GM23338 (cell line): Measurements from ENCODE around the gene RUNX1. TPM values are rescaled to one million over a fixed set of nuclear protein-coding genes. Genes with fewer than 3 reads are reported as not detected.

Experiments used
- ATAC-seq: fragments of 200-7000 bp; cut with Tn5 transposase; 3 replicates; pipeline ENCODE4 v1.9.1; 2020
- DNase-seq: peaks from one replicate; pipeline ENCODE4 v3.0.0-alpha.2; 2015; ENCODE audit warnings: low spot score
- H2AFZ ChIP-seq: fragments of 200-600 bp; sonication (generic); 2 replicates; pipeline ENCODE4 v1.8.0; 2016; ENCODE audit warnings: antibody characterized with exemption, mild to moderate bottlenecking, moderate library complexity
- H3F3A ChIP-seq: fragments of 200-600 bp; sonication (generic); replicated peaks from 2 replicates; pipeline ENCODE4 v1.8.0; 2017; ENCODE audit warnings: antibody characterized with exemption, mixed run types, low read depth
- H3K27ac ChIP-seq: fragments of 200-600 bp; sonication (generic); 2 replicates; pipeline ENCODE4 v1.6.1; 2016; ENCODE audit warnings: low read depth
- H3K27me3 ChIP-seq: fragments of 200-600 bp; sonication (generic); 2 replicates; pipeline ENCODE4 v1.8.0; 2016; ENCODE audit warnings: mild to moderate bottlenecking, mixed run types, moderate library complexity; ENCODE audit not compliant: insufficient read depth
- H3K36me3 ChIP-seq: fragments of 200-600 bp; sonication (generic); 2 replicates; pipeline ENCODE4 v1.8.0; 2016; ENCODE audit warnings: mild to moderate bottlenecking; ENCODE audit not compliant: insufficient read depth
- H3K4me1 ChIP-seq: fragments of 200-600 bp; sonication (generic); 2 replicates; pipeline ENCODE4 v1.8.0; 2016; ENCODE audit warnings: mild to moderate bottlenecking, moderate library complexity; ENCODE audit not compliant: insufficient read depth
- H3K4me2 ChIP-seq: fragments of 200-600 bp; sonication (generic); 2 replicates; pipeline ENCODE4 v1.7.1; 2017; ENCODE audit warnings: mixed run types
- H3K4me3 ChIP-seq: fragments of 200-600 bp; sonication (generic); 2 replicates; pipeline ENCODE4 v1.6.1; 2016; ENCODE audit warnings: mixed run types
- H3K79me2 ChIP-seq: fragments of 200-600 bp; sonication (generic); replicated peaks from 2 replicates; pipeline ENCODE4 v1.8.0; 2017; ENCODE audit warnings: mild to moderate bottlenecking; ENCODE audit not compliant: insufficient read depth
- H3K9me2 ChIP-seq: fragments of 200-600 bp; sonication (generic); 2 replicates; pipeline ENCODE4 v1.8.0; 2017; ENCODE audit not compliant: insufficient read depth
- H4K20me1 ChIP-seq: fragments of 200-600 bp; sonication (generic); replicated peaks from 2 replicates; pipeline ENCODE4 v1.8.0; 2017; ENCODE audit warnings: mild to moderate bottlenecking; ENCODE audit not compliant: insufficient read depth
- H3K27ac Mint-ChIP-seq: 2 replicates; pipeline ENCODE4 v1.8.0; 2020; ENCODE audit warnings: inconsistent platforms, mild to moderate bottlenecking, moderate library complexity, mixed read lengths
- H3K27me3 Mint-ChIP-seq: 3 replicates; pipeline ENCODE4 v1.8.0; 2022; ENCODE audit warnings: low read depth, mild to moderate bottlenecking, moderate library complexity, mixed read lengths, inconsistent platforms; ENCODE audit not compliant: insufficient read depth, poor library complexity
- H3K36me3 Mint-ChIP-seq: 3 replicates; pipeline ENCODE4 v1.8.0; 2021; ENCODE audit warnings: low read depth, mild to moderate bottlenecking, inconsistent platforms, moderate library complexity, mixed read lengths
- H3K4me1 Mint-ChIP-seq: 3 replicates; pipeline ENCODE4 v1.8.0; 2020; ENCODE audit warnings: mild to moderate bottlenecking, inconsistent platforms, mixed read lengths
- H3K4me3 Mint-ChIP-seq: 3 replicates; pipeline ENCODE4 v1.8.0; 2021; ENCODE audit warnings: moderate library complexity, mild to moderate bottlenecking, inconsistent platforms, mixed read lengths
- H3K9me3 Mint-ChIP-seq: 3 replicates; pipeline ENCODE4 v1.8.0; 2020; ENCODE audit warnings: moderate library complexity, mild to moderate bottlenecking, inconsistent platforms, mixed read lengths
- CREB1 ChIP-seq: fragments of 250-450 bp; sonication (Bioruptor Pico); IDR thresholded peaks from 2 replicates; pipeline ENCODE4 v1.5.0; 2020; ENCODE audit warnings: low read depth, mild to moderate bottlenecking, moderate library complexity
- CTCF ChIP-seq, 2 experiments: fragments of 200-600 bp in 1 of 2; sonication (generic) in 1 of 2; conservative IDR thresholded peaks; 2 replicates each; pipeline versions ENCODE4 v1.5.1 to v1.6.1; 2016 to 2017; ENCODE audit warnings: antibody characterized with exemption in 2 of 2, low read depth in 2 of 2, mild to moderate bottlenecking in 2 of 2, moderate library complexity in 1 of 2
- ETS1 ChIP-seq: IDR thresholded peaks from 2 replicates; pipeline ENCODE4 v1.6.1; 2016; ENCODE audit warnings: antibody characterized with exemption
- EZH2phosphoT487 ChIP-seq: fragments of 200-600 bp; sonication (generic); IDR thresholded peaks from one replicate; pipeline ENCODE4 v1.8.1; 2018; ENCODE audit warnings: antibody characterized with exemption; ENCODE audit not compliant: unreplicated experiment
- POLR2AphosphoS5 ChIP-seq: IDR thresholded peaks from 2 replicates; pipeline ENCODE4 v1.6.1; 2016; ENCODE audit warnings: antibody characterized with exemption, low read depth
- STAT1 ChIP-seq: IDR thresholded peaks from one replicate; pipeline ENCODE4 v1.6.1; 2016; ENCODE audit warnings: antibody characterized with exemption; ENCODE audit not compliant: unreplicated experiment
- ZNF114 ChIP-seq: fragments of 250-450 bp; sonication (Bioruptor Pico); IDR thresholded peaks from 2 replicates; pipeline ENCODE4 v1.5.0; 2020; ENCODE audit warnings: mild to moderate bottlenecking, moderate library complexity
- ZNF462 ChIP-seq: fragments of 250-450 bp; sonication (Bioruptor Pico); IDR thresholded peaks from 2 replicates; pipeline ENCODE4 v1.5.0; 2020; ENCODE audit warnings: mild to moderate bottlenecking, moderate library complexity
- polyA plus RNA-seq: library from polyadenylated mRNA; unstranded; fragments of >200 nt; fragmentation: Nextera tagmentation; extraction: Ambion mirVana; gene quantifications from 2 replicates; pipeline ENCODE4 v1.2.1, GENCODE V29; 2016
- total RNA-seq: library from RNA; depleted of rRNA; stranded (reverse); fragments of >200 nt; shearing (Covaris generic); gene quantifications from 2 replicates; pipeline ENCODE4 v1.2.3, GENCODE V29; 2014

Gene RUNX1
- total and polyA plus RNA-seq, 2 experiments from 2014 or later = 0.29 to 1.1 TPM

- Histone ChIP-seq H3K36me3 (no peaks in the 10 kb centered on the region), H3K4me3 (no peak overlapping the region), H3F3A (no peaks in the 10 kb centered on the region), H3K4me2 (no peak overlapping the region), H2AFZ (no peak overlapping the region), H3K27me3 (no peaks in the 10 kb centered on the region), H3K79me2 (no peaks in the 10 kb centered on the region), H3K4me1 (no peaks in the 10 kb centered on the region), H3K9me2 (no peaks in the 10 kb centered on the region), H3K27ac (no peak overlapping the region), H4K20me1 (no peaks in the 10 kb centered on the region)
- peaks cover 2% of the 10 kb centered on the region for H3K27me3 Mint-ChIP-seq
- no peak overlapping the region for H3K4me3 Mint-ChIP-seq
- H3K36me3 Mint-ChIP-seq = no peaks in the 10 kb centered on the region
- TF ChIP-seq EZH2phosphoT487 = no peak
- TF ChIP-seq POLR2AphosphoS5 = no peak
- no peak for TF ChIP-seq CREB1
- no peaks in the 10 kb centered on the region for H3K4me1 Mint-ChIP-seq
- no peak for ATAC-seq
- no peaks in the 10 kb centered on the region; the same call in 2 of the 3 replicates for H3K9me3 Mint-ChIP-seq
- DNase-seq = no peak
- H3K27ac Mint-ChIP-seq = no peak overlapping the region
Observed at GRCh38 chr21:34754690-34755647, 294.1 kb downstream of the RUNX1 start.

- Histone ChIP-seq H3K27me3 (no peaks in the 10 kb centered on the region), H4K20me1 (no peaks in the 10 kb centered on the region), H3K79me2 (no peaks in the 10 kb centered on the region), H3K4me3 (no peak overlapping the region), H3K9me2 (no peaks in the 10 kb centered on the region), H3F3A (no peaks in the 10 kb centered on the region), H2AFZ (no peak overlapping the region), H3K4me1 (no peaks in the 10 kb centered on the region), H3K27ac (no peak overlapping the region), H3K4me2 (no peak overlapping the region), H3K36me3 (no peaks in the 10 kb centered on the region)
- Mint-ChIP-seq H3K4me1 (peaks cover 2% of the 10 kb centered on the region; the same call in 1 of the 3 replicates), H3K27me3 (peaks cover 2% of the 10 kb centered on the region), H3K27ac (no peak overlapping the region), H3K9me3 (no peaks in the 10 kb centered on the region; the same call in 2 of the 3 replicates), H3K36me3 (no peaks in the 10 kb centered on the region), H3K4me3 (no peak overlapping the region)
- DNase-seq (no peak), ATAC-seq (no peak)
- no peak for TF ChIP-seq ETS1
- TF ChIP-seq STAT1 = no peak
- no peak for TF ChIP-seq ZNF114 (CRISPR knock-in tag)
- TF ChIP-seq ZNF462 = no peak
- TF ChIP-seq CTCF (conservative IDR thresholded peaks at IDR 0.05; ENCODE audit: low read depth in 2 of 2) = no peak
Observed at GRCh38 chr21:34748862-34749261, 300.2 kb downstream of the RUNX1 start.
